Right lobe of liver (tissue), 4 donors: Measurements from ENCODE around the gene USP12.

ENCODE experiments used
- POLR2A ChIP-seq: fragments of 450-650 bp; IDR thresholded peaks from one replicate; pipeline ENCODE4 v1.6.1; 2017; ENCODE audit warnings: antibody characterized with exemption, mild to moderate bottlenecking
- TF ChIP-seq, protein P1 (sequence below), 4 donors: fragments of 200-600 bp in 3 of 4; fragments of 450-650 bp in 1 of 4; IDR thresholded peaks; one replicate each; pipeline versions ENCODE4 v1.5.1 to v1.8.0; 2016 to 2022; ENCODE audit warnings: antibody characterized with exemption in 4 of 4, mild to moderate bottlenecking in 2 of 4
- donor health status: DM: no; HTN: no; CAD: no.
- donor health status: DM: no; HTN: no; CAD: no.
- donor health status: DM: no; HTN: yes; CAD: no.

DNA sequence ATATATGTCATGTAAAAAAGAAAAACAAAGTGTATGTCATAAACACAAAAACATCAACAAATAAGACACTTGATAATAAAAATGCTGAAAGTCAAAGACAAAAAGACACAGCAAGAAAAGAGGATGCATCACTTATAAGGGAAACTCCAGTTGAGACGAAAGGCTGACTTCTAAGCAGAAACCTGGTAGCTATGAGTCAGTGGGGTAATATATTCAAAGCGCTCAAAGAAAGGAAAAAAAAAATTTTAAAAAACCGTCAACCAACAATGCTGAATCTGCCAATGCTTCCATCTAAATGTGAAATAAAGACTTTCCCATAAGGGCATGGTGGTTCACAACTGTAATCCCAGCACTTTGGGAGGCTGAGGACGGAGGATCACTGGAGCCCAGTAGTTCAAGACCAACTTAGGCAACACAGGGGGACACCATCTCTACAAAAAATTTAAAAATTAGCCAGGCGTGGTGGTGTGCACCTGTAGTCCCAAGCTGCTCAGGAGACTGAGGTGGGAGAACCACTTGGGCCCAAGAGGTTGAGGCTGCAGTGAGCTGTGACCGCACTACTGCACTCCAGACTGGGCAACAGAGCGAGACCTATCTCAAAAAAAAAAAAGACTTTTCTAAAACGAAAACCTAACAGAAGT, 24.0 kb downstream of the USP12 start:
- TF ChIP-seq, protein P1, sequence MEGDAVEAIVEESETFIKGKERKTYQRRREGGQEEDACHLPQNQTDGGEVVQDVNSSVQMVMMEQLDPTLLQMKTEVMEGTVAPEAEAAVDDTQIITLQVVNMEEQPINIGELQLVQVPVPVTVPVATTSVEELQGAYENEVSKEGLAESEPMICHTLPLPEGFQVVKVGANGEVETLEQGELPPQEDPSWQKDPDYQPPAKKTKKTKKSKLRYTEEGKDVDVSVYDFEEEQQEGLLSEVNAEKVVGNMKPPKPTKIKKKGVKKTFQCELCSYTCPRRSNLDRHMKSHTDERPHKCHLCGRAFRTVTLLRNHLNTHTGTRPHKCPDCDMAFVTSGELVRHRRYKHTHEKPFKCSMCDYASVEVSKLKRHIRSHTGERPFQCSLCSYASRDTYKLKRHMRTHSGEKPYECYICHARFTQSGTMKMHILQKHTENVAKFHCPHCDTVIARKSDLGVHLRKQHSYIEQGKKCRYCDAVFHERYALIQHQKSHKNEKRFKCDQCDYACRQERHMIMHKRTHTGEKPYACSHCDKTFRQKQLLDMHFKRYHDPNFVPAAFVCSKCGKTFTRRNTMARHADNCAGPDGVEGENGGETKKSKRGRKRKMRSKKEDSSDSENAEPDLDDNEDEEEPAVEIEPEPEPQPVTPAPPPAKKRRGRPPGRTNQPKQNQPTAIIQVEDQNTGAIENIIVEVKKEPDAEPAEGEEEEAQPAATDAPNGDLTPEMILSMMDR (IDR thresholded peaks at IDR 0.05): no peak
- no peak for TF ChIP-seq POLR2A
